ENCODE results near the gene RHD. TPM values are rescaled to one million over a fixed set of nuclear protein-coding genes. Genes with fewer than 3 reads are reported as not detected.
"Not testable (repeated sequence)": the region's sequence is repeated elsewhere in the genome, so short reads cannot be mapped to it uniquely, and the experiment has no call there.

Gene RHD
- total RNA-seq, 1 donor from 2014 or later, result 0.38 TPM

GRCh38 chr1:25253911-25254310, 18.4 kb upstream of the RHD start:
- Mint-ChIP-seq H3K4me3 (ENCODE audit: unreplicated experiment) (no peak overlapping the region), H3K9me3 (ENCODE audit: unreplicated experiment) (no peaks in the 10 kb centered on the region), H3K27ac (ENCODE audit: unreplicated experiment) (peak overlapping the region; percentile 34), H3K27me3 (ENCODE audit: unreplicated experiment) (no peaks in the 10 kb centered on the region), H3K36me3 (ENCODE audit: low read depth, unreplicated experiment) (no peaks in the 10 kb centered on the region), H3K4me1 (ENCODE audit: unreplicated experiment) (no peaks in the 10 kb centered on the region)
- DNase-seq (ENCODE audit: low spot score), result no peak
- TF ChIP-seq CTCF (IDR thresholded peaks at IDR 0.05; ENCODE audit: unreplicated experiment), result no peak

GRCh38 chr1:25255706-25256577, 16.4 kb upstream of the RHD start:
- no peak overlapping the region for H3K4me3 Mint-ChIP-seq (ENCODE audit: unreplicated experiment)
- TF ChIP-seq CTCF (IDR thresholded peaks at IDR 0.05; ENCODE audit: unreplicated experiment), result no peak
- H3K36me3 Mint-ChIP-seq (ENCODE audit: low read depth, unreplicated experiment), result no peaks in the 10 kb centered on the region
- H3K27me3 Mint-ChIP-seq (ENCODE audit: unreplicated experiment), result no peaks in the 10 kb centered on the region
- H3K9me3 Mint-ChIP-seq (ENCODE audit: unreplicated experiment), result no peaks in the 10 kb centered on the region
- no peaks in the 10 kb centered on the region for H3K4me1 Mint-ChIP-seq (ENCODE audit: unreplicated experiment)
- no peak for DNase-seq (ENCODE audit: low spot score)
- no peak overlapping the region for H3K27ac Mint-ChIP-seq (ENCODE audit: unreplicated experiment)

GRCh38 chr1:25256578-25256965, 15.7 kb upstream of the RHD start:
- Mint-ChIP-seq H3K36me3 (ENCODE audit: low read depth, unreplicated experiment) (no peaks in the 10 kb centered on the region), H3K27ac (ENCODE audit: unreplicated experiment) (no peak overlapping the region), H3K27me3 (ENCODE audit: unreplicated experiment) (no peaks in the 10 kb centered on the region)

GRCh38 chr1:25257196-25257595, 15.1 kb upstream of the RHD start:
- DNase-seq (ENCODE audit: low spot score), result no peak
- H3K9me3 Mint-ChIP-seq (ENCODE audit: unreplicated experiment), result no peaks in the 10 kb centered on the region
- H3K4me3 Mint-ChIP-seq (ENCODE audit: unreplicated experiment), result no peak overlapping the region
- no peak for TF ChIP-seq CTCF (IDR thresholded peaks at IDR 0.05; ENCODE audit: unreplicated experiment)
- H3K36me3 Mint-ChIP-seq (ENCODE audit: low read depth, unreplicated experiment), result no peaks in the 10 kb centered on the region
- H3K4me1 Mint-ChIP-seq (ENCODE audit: unreplicated experiment), result no peaks in the 10 kb centered on the region
- H3K27ac Mint-ChIP-seq (ENCODE audit: unreplicated experiment), result no peak overlapping the region
- no peaks in the 10 kb centered on the region for H3K27me3 Mint-ChIP-seq (ENCODE audit: unreplicated experiment)

More at GRCh38 chr1:25256578-25256965, 15.7 kb upstream of the RHD start:
- no peak overlapping the region for H3K4me3 Mint-ChIP-seq (ENCODE audit: unreplicated experiment)
- DNase-seq (ENCODE audit: low spot score), result no peak
- H3K9me3 Mint-ChIP-seq (ENCODE audit: unreplicated experiment), result no peaks in the 10 kb centered on the region
- no peaks in the 10 kb centered on the region for H3K4me1 Mint-ChIP-seq (ENCODE audit: unreplicated experiment)
- TF ChIP-seq CTCF (IDR thresholded peaks at IDR 0.05; ENCODE audit: unreplicated experiment), result no peak

- not testable (repeated sequence) for H3K27me3 Mint-ChIP-seq (ENCODE audit: unreplicated experiment); H3K27ac Mint-ChIP-seq (ENCODE audit: unreplicated experiment); H3K9me3 Mint-ChIP-seq (ENCODE audit: unreplicated experiment); H3K36me3 Mint-ChIP-seq (ENCODE audit: low read depth, unreplicated experiment); H3K4me3 Mint-ChIP-seq (ENCODE audit: unreplicated experiment); DNase-seq (ENCODE audit: low spot score); H3K4me1 Mint-ChIP-seq (ENCODE audit: unreplicated experiment)
These were observed 12.5 kb upstream of the RHD start for GRCh38 chr1:25259813-25260212.

- H3K36me3 Mint-ChIP-seq (ENCODE audit: low read depth, unreplicated experiment); H3K4me1 Mint-ChIP-seq (ENCODE audit: unreplicated experiment); H3K27ac Mint-ChIP-seq (ENCODE audit: unreplicated experiment); H3K27me3 Mint-ChIP-seq (ENCODE audit: unreplicated experiment); H3K9me3 Mint-ChIP-seq (ENCODE audit: unreplicated experiment); H3K4me3 Mint-ChIP-seq (ENCODE audit: unreplicated experiment); DNase-seq (ENCODE audit: low spot score): not testable (repeated sequence)
These were observed 12.0 kb upstream of the RHD start for GRCh38 chr1:25260336-25260735.

GRCh38 chr1:25266554-25267287, 5.6 kb upstream of the RHD start:
- H3K9me3 Mint-ChIP-seq (ENCODE audit: unreplicated experiment); H3K27ac Mint-ChIP-seq (ENCODE audit: unreplicated experiment); H3K36me3 Mint-ChIP-seq (ENCODE audit: low read depth, unreplicated experiment); H3K27me3 Mint-ChIP-seq (ENCODE audit: unreplicated experiment); H3K4me1 Mint-ChIP-seq (ENCODE audit: unreplicated experiment): not testable (repeated sequence)
- H3K4me3 Mint-ChIP-seq (ENCODE audit: unreplicated experiment), result peak overlapping the region; percentile 89
- DNase-seq (ENCODE audit: low spot score), result peak; percentile 22

Data from endothelial cell (in vitro differentiated cells).